GM21619 (cell line): ENCODE results near the gene RHOT1.
"Not testable (repeated sequence)": the region's sequence is repeated elsewhere in the genome, so short reads cannot be mapped to it uniquely, and the experiment has no call there.

Experiments
- ATAC-seq: cut with Tn5 transposase; IDR thresholded peaks from one replicate; pipeline ENCODE4 v1.9.1; 2021; ENCODE audit not compliant: unreplicated experiment

The RHOT1 gene

DNA sequence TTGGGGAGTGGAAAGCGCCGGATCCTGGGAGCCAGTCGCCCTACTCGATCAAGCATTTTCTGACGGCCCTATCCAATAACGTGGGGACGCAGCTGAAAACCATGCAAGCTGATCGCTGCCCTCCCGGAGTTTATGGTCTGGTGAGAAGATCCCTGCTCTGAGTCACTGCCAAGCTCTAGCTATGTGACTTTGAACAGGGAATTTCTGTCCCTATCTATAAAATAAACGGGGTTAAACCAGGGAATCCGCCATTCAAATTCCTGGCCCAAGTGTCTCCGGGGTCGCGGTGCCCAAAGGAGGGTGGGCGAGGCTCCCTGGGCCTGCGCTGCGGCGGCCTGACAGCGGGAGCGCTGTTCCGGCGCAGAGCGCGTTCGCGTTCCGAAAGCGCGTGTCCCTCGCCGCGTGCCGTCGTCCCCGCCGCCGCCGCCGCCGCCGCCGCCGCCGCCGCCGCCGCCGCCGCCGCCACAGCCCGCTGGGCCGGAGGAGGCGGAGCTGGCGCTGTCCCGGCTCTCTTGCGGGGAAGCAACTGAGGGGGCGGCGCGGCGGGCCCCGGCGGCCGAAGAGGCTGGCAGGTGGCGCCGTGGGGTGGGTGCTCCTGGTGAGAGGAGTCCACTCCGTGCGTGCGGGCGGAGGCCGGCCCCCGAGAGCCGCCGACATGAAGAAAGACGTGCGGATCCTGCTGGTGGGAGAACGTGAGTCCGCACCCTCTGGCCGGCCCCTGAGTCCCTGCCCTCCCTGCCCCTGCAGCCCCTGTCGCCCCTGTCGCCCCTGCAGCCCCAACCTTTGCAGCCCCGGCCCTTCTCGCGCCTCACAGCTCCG, at the start of gene RHOT1:
Gene RHOT1, plus strand, starts transcription at position 465 of the 819 bp plus-strand sequence. Its CDS starts 191 bp downstream, at position 656.
- ATAC-seq = peak; percentile 80

- ATAC-seq = no peak
Observed at GRCh38 chr17:32099686-32100085, 42.6 kb upstream of the RHOT1 start.

DNA sequence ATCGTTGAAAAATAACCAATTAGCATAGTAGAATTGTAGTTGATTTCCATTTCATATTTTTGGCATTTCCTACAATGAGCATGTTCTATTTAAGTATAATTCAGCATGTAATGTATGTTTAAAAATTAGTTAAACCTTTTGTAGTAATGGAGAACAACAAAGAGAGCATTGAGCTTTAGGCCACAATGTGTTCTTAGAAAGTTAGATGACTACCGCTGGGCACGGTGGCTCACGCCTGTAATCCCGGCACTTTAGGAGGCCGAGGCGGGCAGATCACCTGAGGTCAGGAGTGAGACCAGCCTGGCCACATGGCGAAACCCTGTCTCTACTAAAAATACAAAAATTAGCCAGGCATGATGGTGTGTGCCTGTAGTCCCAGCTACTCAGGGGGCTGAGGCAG, 42.0 kb upstream of the RHOT1 start:
- ATAC-seq = not testable (repeated sequence)

GRCh38 chr17:32100971-32101631, 41.2 kb upstream of the RHOT1 start:
- no peak for ATAC-seq

DNA sequence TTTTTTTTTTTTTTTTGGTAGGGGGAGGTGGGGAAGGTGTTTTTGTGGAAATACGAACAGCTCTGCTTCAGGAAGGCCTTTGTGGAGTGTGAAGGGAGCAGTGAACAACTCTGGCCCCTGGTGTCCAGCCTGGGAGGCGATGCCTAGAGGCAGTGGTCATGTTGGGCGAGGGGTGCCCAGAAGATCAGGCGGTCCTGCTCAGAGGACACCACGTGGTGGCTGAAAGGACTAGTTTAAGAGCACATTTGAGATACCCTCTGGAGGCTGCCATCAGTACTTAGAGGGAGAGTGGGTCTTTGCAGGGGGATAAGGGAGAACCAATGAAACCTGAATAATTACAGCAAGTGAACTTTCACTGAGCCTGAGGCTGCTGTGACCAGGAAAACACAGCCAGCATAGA, 40.1 kb upstream of the RHOT1 start:
- no peak for ATAC-seq

- ATAC-seq = no peak
Observed at GRCh38 chr17:32102646-32103186, 39.6 kb upstream of the RHOT1 start.

DNA sequence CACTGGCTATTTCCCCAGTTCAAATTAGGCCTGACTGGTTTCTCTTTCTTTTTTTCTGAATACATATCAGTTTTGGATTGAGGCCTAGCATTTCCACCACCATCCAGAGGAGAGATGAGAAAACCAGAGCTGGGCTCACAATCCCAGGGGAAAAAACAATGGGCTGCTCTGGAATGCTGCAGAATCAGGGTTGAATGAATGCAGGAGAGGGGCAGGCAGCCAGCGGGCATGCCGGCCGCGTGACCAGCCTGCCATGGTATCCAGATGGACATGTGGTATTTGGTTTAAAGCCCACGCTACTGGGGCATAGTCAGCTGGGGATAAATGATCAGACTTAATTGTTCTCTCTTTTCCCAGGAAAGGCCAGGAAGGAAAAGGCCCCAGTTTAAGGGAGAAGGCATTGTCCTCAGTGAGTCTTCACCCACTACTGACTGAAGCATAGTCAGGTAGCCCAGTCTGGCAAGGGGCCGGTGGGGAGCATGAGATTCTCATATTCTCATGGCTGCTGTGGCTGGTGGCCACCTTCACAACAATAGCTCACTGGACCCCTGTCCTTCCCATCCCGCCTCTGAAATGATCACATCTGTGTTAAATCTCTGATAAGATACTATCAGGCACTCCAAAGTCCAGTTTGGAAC, 38.7 kb upstream of the RHOT1 start:
- ATAC-seq = no peak

GRCh38 chr17:32104158-32104557, 38.1 kb upstream of the RHOT1 start:
- no peak for ATAC-seq

- ATAC-seq = not testable (repeated sequence)
Observed at GRCh38 chr17:32106471-32106981, 35.8 kb upstream of the RHOT1 start.

GRCh38 chr17:32107194-32107593, 35.1 kb upstream of the RHOT1 start:
- not testable (repeated sequence) for ATAC-seq

GRCh38 chr17:32110596-32110995, 31.7 kb upstream of the RHOT1 start:
- no peak for ATAC-seq

DNA sequence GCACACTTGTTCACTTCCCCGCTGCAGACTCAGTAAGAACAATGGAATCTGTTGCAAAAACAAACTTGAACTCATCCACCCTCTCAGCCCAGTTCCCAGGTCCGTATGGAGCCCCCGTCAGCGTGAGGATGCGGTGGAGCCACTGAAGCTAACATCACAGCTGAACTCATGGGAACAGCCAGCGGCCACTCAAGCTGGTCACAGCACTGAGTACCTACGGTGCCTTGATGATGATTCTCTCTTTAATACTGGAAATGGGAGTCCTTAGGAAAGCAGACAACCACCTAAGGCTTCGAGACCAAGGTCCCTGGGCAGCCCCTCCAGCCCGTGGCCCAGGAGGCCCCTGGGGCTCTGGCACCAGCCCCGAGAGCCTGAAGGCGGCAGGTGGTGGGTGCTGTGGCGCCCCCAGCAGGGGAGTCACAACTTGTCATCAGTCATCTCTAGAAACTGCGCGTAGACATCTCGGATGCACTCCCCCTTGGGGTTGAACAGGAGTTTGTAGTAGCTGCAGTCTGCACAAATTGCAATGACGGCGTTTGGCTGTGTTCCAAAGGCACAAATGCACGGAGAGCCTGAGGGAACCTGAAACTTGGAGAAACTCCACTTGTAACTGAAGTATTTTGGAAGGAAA, 31.0 kb upstream of the RHOT1 start:
- ATAC-seq = no peak

- ATAC-seq = no peak
Observed at GRCh38 chr17:32112416-32112815, 29.9 kb upstream of the RHOT1 start.

GRCh38 chr17:32114536-32114935, 27.8 kb upstream of the RHOT1 start:
- ATAC-seq = no peak

DNA sequence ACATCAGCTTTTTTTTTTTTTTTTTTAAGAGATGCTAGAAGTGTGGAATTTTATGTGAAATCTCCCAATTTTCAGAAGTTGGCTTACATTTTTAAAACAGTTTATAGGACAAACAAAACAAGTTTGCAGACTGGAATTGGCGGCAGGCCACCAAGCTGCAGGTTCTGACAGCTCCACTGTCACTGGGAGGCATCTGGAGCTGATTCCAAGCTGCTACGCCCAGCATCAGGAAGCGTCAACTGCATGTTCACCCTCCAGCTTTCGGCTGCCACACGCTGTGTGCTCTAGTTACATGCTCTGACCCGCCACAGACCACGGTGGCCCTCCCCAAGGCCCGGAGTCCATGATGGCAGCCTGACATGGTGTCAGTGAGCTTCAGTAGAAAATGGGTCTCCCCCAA, 26.8 kb upstream of the RHOT1 start:
- not testable (repeated sequence) for ATAC-seq

DNA sequence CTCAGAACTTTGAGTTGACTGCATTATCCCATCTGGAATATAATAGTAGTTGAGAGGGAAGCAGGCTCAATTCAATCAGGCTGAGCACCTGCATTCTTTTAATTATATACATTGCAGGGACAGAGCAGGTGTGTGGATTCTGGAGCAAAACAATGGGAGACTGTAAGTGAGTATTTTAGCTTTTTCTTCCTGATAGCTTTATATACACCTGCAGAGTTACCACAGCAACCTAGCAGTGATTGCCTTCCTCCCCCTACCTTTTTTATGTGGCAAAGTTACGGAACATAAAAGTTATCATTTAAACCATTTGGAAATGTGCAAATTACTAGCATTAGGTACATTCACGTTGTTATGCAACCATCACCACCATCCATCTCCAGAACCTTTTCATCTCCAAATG, 25.4 kb upstream of the RHOT1 start:
- no peak for ATAC-seq

DNA sequence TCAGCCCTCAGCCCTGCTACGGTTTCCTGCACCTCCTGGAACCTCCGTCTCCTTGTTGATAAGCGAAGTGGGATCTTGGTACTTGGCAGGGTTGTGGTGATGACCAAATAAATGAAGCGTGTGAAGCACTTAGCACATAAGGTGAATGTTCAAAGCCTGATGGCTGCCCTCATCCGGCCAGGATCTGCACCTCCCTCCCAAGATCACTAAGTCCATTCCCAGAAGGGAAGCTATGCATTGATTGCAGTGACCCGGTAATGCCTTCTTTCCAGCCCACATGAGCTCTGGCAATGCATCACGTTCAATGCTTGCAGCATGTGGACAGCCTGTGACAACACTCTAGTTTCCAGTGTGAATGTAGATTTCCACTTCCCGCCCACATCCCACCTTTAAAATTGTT, 24.9 kb upstream of the RHOT1 start:
- no peak for ATAC-seq

GRCh38 chr17:32118088-32118487, 24.2 kb upstream of the RHOT1 start:
- ATAC-seq = not testable (repeated sequence)

- ATAC-seq = no peak
Observed at GRCh38 chr17:32118835-32119234, 23.5 kb upstream of the RHOT1 start.

DNA sequence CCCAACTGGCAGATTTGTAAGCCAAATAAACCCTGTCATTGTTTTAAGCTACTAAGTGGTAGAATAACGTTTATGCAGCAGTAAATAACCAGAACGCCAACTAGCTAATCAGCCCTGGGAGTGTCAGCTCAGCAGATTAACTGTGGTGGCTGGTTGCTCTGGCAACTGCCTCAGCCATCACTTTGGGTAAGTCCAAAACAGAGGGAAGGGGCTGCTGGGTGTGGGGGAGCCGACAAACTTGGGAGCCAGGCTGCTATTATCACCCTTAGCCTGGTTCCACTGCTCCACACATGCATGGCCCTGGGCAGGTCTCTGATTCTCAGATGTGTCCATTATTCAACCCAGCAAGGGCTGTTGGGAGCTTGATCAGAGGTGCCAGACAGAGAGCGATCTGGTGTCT, 22.2 kb upstream of the RHOT1 start:
- ATAC-seq = no peak

DNA sequence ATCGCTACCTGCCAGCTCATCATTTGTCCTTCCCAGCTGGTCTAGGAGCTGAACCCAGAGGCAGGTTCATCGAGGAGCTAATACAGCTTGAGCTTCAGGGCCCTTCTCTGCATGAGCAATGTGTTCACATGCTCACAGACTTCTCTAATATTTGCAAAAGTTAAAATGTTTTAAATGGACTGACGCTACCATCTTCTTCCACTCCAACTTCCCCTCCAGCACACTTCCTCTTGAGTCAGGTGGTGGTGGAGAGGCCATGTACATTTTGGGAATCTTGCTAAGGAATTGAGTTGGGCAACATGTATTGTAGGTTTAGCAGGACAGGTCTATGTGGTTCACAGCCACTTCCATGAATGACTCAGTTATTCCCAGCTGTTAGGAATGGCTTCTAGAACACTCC, 21.6 kb upstream of the RHOT1 start:
- ATAC-seq = no peak
